HG03558 (cell line): ENCODE measurements around the gene LYPD6B.

Experiments used
- ATAC-seq: cut with Tn5 transposase; IDR thresholded peaks from one replicate; pipeline ENCODE4 v1.9.1; 2021; ENCODE audit warnings: moderate number of reproducible peaks; ENCODE audit not compliant: unreplicated experiment; ENCODE audit errors: extremely low read depth

The LYPD6B gene

DNA sequence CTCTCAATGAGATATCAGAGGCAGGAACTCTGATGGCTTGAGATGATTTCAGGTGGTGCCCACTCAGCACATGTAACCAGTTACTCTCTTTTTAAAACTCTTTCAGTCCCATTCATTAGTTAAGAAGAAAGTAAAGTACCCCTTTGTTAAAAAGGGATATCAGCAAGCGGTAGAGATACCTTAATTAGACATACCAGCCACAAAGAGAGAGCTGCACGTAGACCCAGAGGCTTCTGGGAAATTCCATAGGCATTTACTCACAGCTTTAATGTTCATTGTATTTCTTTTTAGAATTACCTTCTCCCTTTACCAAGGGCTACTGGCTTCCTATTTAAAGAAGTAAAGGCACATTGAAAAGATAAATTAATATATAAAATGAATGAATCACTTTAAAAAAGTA lies 63.3 kb downstream of the LYPD6B start:
- no peak for ATAC-seq

DNA sequence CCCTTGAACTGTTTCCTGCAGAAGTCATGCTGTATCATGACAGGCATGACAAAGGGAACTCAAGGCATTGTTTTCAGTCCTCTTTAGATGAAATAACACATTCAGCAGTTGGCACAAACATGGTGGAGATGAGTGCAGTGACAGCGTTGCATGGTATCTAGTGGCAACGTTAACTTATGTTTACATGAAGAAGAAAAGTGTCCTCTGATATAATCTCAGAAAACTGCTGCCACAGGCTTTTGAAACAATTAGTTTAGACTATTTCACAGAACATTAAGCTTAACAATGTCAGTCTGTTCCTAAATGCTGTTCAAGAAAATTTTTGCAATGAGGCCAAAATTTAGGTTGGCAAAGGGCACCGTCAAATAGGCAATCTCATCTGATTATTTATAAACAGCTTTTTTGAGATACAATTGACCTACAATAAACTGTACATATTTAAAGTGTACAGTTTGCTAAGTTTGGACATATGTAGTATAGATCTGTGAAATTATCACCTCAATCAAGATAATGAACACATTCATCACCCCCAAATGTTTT lies 64.7 kb downstream of the LYPD6B start:
- no peak for ATAC-seq

DNA sequence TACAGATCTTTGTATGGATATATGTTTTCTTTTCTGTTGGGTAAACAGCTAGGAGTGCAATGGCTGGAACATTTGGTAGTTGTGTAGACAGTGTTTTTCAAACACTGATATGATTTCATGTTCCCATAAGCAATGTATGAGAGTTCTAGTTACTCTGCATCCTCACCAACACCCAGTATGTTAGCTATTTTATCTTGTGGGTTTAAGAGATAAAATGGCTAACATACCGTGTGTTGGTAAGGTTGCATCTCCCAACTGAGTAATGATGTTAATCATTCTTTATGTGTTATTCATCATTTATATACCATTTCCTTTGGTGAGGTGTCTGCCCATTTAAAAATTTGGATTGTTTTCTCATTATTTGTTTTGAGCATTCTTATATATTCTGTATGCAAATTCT lies 65.7 kb downstream of the LYPD6B start:
- ATAC-seq, result no peak

DNA sequence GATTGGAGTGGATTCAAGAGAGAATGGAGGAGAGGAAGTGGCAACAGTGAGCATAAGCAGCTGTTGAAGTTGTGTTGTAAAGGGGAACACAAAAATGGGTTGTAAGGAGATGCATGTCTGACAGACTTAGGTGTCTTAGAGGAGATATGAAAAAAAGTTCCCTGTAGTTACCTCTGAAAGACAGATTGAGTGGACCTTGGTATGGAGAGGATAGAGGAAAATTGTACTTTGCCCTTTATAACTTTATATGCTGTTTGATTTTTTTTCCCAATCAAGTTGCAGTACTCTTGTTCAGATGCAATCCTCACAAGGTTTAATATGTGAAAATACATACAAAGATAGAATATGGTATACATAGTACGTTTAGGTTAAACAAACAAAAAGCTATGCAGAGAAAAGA lies 73.6 kb downstream of the LYPD6B start:
- ATAC-seq, result no peak

DNA sequence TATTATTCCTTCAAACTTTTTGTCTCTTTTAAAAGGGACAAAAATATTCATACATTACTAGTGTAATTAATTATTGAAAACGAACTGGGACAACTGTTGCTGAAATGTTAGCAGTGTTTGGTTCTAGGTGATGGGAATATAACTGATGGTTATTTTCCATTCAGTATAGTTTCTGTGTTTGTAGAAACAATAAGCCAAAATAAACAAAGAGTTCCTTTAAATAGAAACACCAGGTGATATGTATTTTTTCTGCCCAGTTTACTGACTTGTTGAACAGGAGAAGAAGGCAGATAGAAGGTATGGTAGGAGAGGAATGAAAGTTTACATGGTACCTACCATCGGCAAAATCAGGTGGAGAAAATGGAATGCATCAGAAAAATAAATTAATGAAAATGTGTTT lies 74.2 kb downstream of the LYPD6B start:
- ATAC-seq, result no peak

DNA sequence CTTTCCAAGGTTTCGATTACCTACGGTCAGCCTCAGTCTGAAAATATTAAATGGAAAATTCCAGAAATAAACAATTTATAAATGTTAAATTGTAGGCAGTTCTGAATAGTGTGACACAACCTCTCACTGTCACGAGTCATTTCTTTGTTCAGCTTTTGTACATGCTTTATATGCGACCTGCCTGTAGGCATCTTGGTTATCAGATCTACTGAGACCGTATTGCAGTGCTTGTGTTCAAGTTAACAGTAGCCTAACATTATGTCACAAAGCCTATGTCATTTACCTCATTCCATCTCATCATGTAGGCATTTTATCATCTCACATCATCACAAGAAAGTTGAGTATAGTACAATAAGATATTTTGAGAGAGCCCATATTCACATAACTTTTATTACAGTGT lies 77.3 kb downstream of the LYPD6B start:
- no peak for ATAC-seq

DNA sequence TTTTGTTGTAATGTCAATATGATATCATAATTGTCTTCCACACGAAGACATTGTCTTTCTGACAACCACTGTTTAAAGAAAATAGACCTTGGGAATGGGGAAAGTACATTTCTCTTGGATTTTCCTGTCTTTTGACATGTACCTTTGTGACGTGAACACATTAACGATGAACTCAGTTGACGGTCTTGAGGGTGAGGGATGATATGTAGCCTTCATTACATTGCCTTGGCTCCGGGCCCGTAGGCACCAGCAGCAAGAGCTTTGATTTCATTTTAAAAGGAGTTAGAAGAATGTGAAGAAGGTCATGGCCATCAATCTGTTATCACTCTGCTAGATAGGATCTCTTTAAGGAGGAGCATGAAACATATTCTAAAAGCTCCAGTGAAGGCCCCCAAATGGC lies 80.9 kb downstream of the LYPD6B start:
- ATAC-seq, result no peak

DNA sequence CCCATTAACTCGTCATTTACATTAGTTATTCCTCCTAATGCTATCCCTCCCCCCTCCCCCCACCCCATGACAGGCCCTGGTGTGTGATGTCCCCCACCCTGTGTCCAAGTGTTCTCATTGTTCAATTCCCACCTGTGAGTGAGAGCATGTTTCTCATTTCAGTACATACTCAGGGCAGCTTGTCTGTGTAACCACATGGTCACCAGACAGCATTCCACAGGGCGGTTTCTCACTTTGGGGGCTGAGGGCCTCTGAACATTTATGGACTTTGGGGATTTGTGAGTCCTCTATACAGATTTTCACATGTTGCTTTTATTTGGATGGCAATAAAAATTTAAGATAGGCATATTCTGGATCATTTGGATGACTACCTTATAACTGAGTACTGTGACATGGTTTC lies 84.0 kb downstream of the LYPD6B start:
- ATAC-seq, result no peak

DNA sequence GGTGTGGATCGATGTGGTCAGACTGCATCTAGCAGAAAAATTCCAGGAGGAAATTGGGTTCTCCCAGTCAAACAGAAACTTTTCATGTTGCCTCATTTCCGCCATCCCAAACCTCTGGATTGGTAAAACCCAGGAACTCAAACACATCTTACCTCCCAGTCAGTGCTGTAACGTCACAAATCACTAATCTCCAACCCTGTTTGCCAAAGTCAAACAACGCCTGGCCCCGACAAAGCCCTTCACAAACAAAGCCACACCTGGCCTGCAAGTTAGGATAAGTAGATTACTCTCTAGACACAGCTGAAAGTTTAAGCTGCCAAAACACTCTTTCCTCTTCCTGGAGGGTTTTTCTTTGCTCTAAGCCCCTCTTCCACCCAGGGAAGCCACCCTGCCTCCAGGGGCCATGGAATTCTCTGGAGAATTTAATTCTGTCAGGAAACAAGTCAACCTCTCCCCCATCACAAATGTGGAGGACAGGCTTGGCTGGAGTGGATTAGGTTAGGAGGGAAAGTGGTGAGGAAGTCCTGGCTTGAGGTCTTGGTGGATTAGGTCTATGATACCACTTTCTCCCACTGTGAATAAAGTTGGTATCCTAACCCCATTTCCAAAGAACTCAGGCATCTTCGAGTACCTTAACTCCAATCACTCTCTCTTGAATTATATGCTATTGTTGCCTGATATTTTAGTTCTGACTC lies 86.7 kb downstream of the LYPD6B start:
- ATAC-seq, result no peak

DNA sequence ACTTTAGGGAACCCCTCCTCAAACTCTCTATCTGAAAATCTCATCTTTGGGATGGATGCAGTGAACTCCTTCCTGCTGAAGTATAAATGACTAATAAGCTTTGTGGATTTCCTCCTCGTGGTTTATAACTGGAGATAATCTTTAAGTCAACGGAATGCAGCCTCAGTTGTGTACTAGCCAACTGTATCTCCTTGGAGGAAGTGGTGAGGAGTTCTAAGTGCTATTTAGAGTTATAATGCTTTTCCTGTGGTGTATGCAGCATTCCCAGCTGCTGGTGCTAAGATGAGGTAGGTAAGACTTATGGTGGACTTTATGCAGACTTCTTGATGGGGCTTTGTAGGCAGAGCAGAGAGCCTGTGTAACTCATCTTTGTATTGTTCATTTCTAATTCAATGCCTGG lies 90.9 kb downstream of the LYPD6B start:
- ATAC-seq, result no peak

DNA sequence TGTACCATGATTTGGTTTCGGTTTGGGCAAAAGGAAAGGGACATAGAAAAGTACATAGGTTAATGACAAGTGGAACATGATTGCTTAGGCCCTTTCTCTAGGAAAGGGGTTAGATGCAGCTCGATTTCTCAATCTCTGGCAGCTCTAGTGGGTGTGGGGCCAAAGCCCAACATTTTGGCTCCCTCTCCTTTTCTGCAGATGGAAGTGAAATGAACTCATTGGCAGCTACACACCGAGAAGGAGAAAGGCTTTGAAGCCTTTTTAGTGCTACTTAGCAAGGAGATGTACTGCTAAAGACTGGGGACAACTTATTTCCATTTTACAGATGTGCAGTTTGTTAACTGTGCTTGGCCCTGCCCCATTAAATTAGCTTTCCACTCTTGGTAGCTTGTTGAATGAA lies 93.8 kb downstream of the LYPD6B start:
- no peak for ATAC-seq

DNA sequence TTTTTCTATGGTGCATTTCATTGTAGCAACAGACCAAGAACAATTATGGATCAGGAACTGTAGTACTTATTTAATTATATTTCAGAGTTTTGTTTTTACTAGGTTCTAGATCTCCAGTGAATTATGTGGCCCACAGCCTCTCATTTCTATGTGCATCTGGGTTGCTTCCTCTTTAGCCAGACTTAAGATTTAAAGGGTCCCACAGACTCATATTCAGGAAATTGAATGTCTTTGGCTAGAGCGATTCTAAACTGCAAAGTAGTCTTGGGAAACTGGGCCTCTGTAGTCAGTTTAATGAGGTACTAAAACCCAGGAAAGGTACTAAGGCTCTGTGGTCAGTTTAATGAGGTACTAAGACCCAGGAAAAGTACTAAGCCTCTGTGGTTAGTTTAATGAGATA lies 94.4 kb downstream of the LYPD6B start:
- no peak for ATAC-seq

DNA sequence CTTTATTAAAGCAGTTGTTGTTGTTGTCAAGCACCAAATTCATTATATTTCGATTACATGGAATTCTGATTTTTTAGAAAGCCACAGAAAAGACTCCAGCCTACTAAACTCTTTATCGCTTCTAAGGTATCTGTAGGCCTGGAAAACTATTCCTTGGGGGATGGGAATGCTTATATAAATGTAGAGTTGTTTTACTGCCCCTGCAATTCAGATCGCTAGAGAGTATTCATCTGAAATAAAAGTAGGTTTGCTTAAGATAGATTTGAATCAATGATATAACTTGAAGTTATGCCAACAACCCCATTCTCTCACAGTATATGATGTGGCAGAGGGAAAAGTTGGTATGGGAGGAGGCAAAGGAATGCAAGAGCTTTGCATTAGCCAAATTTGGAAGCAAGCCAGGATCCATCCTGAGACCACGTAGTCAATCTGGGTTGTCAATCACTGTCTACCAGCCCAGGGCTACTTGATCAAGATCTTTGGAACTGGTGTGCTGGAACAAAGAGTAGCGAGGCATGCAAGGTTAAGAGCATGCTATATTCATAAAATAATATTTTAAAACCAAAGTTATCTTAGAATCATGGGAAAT lies 95.9 kb downstream of the LYPD6B start:
- no peak for ATAC-seq

DNA sequence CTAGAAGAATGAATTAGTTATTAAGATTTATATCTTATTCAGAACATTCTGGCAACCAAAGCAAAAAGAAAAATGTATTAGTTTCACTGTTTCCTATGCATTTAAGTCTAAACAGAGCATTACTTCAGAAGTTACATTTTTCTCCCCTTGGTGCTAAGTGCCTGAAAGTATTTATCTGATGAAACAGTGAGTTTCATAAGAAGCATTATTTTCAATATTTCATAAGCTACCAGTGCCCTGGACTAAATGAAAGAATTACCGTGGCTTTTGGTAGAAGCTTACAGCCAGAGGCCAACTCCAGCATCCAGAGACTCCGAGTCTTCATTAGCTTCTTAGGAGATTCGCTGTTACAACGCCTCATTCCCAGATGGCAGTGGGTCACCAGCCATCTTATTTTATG lies 97.6 kb downstream of the LYPD6B start:
- no peak for ATAC-seq

DNA sequence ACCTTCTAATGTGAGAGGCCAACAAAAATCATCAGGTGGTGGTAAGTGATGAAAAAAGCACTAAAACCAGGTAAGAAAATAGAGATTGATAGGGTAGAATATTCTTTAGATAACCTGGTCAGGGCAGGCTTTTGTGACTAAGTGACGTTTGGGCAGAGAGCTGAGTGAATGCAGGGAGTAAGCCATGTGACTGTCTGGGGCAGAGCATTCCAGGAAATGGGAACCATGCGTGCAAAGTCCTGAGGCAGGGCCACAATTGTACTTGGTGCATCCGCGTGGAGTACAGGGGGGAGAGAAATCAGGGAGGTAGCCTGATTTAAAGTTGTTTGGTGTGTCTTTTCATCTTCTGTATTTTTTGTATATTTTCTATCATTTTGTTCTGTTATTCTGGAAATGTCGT lies 102.5 kb downstream of the LYPD6B start:
- ATAC-seq, result no peak

DNA sequence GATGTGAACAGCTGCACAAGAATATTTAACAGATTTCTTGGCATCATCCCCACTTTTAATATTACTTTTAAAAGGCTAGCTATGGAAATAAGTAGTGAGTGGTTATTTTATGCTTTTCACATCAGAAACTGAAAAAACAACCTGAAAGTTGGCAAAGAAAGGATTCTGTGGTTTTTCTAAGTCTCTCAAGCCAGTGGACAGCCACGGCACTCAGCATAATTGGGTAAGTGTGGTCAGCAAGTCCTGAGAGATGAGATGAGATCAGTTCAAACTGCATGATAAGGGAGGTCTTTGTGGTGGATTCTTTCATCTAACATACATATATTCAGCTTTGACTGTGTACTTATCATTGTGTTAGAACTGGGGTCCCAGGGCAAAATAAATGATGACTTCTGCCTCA lies 105.2 kb downstream of the LYPD6B start:
- no peak for ATAC-seq

DNA sequence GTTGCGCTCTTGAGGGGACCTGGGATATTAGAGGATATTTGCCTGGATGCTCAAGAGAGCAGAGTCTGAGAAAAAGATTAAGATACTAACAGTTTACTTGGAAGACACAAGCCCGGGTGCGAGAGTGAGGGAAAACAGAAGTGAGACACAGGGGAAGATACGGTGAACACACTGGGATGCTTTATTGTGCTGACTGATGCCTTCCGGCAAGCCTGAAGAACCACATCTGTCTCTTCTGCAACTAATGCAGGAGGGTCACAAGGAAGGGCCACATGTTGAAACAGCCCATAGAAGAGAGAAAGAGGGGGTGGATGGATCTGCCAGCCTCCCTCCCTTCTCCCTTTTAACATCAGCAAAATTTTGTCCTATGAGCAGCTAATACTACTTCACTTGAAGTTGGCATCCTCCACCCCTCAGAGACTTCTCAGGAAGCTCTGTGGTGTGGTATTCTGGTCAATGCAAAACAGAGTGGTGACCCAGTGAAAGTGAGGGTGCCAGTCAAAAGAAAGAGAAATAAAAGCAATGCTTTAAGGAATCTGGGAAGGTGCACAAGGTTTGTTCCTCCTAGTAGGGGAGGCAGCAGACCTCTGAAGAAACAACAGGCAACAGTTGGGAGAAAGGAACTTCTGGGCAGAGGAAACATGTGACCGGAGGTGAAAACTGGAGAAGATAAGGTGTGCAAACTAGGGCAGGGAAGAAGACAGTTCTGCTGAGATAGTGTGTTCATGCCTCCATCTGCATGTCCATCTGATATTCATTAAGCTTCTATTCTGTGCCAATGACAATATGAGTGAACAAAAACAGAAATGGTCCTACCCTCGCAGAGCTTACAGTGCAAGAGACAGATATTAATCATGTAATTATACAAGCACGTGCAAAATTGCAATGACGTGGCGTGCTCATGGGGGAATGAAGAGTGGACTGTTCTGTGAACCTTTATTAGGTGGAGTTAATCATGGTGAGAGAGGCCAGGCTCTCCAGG lies 107.1 kb downstream of the LYPD6B start:
- ATAC-seq, result no peak

DNA sequence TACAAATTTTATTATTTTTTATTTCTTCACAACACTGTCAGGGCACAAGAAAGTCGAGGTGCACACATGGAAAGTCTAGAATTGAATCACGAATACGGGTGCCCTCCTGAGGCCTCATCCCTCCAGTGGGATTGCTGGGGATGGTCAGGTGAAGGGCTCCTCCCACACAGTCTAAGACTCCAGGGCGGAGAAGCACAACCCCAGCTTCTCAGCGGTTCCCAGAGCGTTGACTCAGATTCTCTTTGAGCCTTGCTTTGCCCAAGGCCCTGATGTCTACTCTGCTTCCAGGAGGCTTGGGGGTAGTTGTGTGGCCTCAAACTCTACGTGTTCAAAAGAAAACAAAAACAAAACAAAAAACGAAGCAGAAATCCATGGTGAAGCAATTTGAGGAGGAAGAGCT lies 108.4 kb downstream of the LYPD6B start:
- no peak for ATAC-seq

DNA sequence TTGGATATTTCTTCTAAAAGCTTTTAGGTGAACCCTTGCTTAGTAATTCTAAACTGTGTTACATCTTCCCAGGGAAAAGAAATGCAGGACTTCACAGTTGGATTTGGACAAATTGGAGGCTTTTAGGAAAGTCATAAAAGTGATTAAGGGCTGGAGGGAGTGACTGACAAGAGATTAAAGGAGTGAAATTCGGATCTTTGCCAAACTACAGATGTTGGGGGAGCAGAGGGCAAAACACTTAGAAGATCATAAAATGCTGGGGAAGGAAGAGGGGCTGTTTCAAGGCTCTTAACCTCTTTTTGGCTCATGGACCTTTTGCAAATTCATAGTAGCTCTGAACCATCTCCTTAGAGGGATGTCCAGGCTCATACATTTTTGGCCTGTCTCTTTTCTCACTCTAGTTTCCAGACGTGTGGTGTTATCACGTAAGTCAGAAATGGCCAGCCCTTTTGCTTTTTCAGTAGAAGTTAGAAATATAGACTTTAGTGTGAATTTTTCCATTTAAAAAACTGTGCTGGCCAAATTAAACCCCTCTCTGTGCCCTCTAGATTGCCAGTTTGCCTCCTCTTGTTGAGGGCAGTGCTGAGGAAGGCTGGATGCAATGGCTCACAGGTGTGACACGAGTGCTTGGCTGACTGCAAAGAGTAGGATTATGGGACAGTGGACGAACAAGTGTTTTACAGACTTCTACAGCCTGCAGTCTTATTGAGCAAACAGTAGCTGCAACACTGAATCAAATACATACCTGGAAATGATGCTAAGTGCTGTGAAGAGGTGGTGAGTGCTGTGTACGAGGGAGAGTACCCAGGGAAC lies 109.9 kb downstream of the LYPD6B start:
- ATAC-seq, result no peak

DNA sequence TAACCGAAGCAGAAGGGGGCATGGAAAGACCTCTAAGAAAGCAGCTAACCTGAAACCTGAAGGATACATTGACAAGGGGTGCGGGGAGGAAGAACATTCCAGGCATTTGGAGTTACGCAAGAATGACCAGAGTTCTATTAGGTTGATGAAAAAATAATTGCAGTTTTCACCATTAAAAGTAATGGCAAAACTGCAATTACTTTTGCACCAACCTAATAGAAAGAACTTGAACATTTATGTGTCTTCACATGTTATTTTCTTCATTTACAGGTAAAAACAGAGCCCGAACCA lies 110.5 kb downstream of the LYPD6B start:
- ATAC-seq, result no peak
